GM21447 (cell line): Measurements from ENCODE around the gene RANGRF.

Experiments
- ATAC-seq: cut with Tn5 transposase; IDR thresholded peaks from one replicate; pipeline ENCODE4 v1.9.1; 2021; ENCODE audit not compliant: unreplicated experiment

Gene RANGRF

DNA sequence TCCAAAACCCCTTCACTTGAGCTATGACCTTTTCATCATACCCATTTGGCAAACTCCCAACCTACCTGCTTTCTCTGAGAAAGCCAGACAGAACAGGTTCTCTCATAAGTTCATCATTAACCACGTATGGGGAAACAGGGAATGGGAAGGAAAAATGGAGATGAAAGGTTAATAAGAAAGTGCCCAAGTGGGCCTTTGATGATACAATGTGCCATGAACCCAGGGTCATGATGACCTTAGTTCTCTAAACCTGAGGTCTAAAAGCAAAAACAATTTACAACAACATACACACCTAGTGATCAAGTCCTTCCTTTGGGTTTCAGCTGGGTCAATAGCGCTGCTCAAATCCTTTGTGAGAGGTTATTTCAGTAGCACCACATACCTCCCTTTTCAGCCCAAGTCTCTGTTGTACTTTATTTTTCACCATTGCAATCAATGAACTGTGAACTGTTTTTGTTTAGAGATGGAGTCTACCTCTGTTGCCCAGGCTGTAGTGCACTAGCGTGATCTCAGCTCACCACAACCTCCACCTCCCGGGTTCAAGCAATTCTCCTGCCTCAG is 14.5 kb upstream of the RANGRF start:
- ATAC-seq: no peak

DNA sequence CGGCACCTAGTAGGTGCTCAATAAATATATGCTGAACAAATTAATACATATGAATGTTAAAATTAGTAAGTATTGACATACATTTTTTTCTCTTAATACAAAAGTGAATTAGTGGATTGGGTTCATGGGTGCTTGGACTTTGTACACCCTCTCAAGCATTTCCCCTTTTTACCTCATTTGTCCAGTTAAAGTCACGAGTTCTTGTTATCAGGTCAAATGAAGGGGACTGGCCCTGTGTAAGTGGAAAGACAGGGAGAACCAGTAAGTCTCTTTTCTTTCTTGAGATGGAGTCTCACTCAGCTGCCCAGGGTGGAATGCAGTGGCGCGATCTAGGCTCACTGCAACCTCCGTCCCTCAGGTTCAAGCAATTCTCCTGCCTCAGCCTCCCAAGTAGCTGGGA is 13.7 kb upstream of the RANGRF start:
- ATAC-seq: no peak

DNA sequence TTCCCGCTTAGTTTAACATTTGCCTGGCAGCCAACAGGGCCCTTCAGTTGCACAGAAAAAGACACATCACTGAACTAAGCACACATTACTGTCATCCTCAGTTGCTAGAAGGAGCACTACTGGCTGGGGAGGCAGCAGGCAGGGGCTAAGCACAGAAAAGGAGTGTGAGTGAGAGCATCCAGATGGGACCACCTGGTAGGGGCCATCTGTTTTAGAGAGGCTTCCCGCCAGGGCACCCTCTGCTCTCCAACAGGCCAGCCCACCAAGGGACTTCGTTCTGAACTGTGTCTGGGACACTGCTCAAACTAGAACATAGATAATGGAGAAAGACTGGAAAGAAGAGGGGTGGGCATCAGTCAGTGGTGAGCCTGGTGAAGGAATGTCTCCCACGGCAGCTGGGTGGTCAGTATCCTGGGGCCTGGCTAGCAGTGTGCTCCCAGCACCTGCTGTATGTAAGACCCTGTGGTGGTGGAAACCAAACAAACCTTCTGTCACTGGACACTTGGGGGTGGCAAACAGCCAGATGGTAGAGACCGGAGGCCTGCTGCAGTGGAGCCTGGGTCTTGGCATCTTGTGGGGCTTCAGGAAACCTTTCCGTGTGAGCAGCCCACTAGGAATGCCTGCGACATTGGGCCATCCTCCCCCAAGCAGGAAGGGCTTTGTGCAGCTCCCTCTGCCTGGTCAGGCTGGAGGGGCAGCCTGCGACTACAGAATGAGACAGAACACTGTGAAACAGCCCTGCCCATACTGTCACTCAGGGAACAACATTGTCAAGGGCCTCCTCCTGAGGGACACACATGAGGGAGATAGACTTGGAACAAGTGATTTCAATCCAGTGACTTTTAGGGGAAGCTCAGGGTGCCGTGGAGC is 12.8 kb upstream of the RANGRF start:
- ATAC-seq: no peak

DNA sequence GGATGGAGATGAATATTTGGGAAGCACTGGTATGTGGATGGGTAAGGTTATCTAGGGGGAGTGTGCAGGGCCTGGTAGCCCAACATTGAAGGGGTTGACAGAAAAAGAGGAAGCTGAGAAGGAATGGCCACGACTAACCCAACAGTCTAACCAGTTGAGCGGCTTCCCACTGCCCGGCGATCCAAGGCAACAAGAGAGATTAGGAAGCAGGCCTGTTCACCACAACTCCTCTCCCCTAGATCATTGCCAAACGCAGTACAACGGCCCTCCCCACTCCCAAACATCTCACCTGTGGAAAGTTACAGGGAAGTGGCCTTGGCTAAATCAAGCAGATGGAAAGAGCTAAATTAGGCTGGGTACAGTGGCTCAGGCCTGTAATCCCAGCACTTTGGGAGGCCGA is 11.2 kb upstream of the RANGRF start:
- ATAC-seq: no peak

DNA sequence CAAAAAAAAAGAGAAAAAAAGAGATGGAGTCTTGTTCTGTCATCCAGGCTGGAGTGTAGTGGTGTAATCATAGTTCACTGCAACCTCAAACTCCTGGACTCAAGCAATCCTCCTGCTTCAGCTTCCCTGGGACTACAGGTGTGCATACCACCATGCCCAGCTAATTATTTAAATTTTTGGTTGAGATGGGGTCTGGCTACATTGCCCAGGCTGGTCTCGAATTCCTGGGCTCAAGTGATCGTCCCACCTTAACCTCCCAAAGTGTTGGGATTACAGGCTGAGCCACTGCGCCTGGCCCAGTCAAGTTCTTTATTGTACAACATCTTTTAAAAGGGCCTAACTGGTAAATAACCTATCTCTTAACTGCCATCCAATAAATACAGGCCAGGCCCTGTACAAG is 6.1 kb upstream of the RANGRF start:
- no peak for ATAC-seq

DNA sequence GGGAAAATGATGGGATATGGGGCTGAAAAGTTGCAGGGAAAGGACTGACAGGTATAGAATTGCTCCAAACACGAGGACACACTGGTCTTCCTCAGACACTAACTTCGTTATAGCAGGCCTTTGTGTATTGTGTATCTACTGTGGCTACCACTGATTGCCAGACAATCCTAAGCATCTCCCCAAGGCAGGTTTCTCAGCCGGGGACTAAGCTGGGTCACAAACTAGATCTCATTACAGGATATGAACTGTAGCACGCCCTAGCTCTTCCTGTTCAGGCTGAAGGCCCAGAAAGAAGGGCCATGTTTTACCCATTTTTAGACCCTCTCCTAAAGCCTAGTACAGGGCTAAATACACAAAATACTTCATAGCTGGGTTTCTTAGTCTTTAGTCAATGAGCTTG is 5.1 kb upstream of the RANGRF start:
- ATAC-seq: no peak

DNA sequence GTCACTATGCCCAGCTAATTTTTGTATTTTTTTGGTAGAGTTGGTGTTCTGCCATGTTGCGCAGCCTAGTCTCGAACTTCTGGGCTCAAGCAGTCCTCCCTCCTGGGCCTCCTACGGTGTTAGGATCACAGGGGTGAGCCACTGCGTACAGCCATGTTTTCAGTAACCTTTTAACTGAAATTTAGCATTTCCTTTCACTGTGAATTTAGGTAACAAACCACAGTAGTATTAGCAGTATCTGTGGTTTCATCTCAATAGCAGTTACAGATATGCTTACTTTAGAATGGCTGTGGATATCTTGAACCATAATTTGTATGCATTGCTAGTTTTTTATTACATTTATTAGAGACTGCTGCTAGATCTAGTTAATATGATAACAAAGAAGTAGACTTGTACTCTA is 4.3 kb upstream of the RANGRF start:
- no peak for ATAC-seq

DNA sequence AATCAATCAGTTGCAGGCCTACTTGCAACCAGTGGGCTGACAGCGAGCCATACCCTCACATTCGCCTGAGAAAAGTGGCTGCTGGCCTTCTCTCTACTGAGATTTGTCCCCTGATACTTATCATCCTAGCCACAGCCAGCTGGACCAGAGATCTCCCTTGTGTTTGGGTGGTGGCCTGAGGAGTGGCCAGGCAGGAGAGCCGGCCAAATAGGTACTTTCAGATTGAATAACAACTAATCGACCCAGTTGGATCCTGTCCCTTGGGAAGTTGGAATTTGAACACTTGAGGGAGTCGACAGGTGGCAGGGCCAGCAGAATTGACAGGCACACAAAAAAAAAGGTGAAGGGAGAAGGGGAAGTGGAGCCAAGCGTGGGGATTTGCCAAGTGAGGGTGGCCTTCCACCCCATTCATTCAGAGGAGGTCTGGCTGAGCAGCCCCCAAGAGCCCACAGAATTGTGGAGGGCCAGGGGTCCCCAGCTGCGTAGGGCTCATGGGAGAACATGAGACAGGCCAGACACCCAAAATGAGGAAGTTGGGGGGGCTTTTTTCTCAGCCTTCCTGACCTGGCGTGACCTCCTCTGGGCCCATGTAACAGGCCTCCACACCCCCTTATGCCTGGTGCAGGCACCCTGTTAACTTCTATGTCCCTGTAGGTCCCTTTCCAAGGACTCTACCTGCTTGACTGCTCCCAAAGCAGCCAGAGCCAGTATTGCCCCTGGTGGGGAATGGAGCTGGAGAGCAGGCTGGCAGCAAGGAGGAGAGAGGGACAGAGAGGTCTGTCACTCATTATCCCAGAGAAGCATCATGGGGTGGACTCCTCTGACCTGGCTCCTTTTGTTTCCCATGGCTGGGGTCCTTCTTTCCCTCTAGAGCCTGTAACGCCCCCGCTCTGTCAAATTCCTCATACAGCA is 2.9 kb upstream of the RANGRF start:
- no peak for ATAC-seq

DNA sequence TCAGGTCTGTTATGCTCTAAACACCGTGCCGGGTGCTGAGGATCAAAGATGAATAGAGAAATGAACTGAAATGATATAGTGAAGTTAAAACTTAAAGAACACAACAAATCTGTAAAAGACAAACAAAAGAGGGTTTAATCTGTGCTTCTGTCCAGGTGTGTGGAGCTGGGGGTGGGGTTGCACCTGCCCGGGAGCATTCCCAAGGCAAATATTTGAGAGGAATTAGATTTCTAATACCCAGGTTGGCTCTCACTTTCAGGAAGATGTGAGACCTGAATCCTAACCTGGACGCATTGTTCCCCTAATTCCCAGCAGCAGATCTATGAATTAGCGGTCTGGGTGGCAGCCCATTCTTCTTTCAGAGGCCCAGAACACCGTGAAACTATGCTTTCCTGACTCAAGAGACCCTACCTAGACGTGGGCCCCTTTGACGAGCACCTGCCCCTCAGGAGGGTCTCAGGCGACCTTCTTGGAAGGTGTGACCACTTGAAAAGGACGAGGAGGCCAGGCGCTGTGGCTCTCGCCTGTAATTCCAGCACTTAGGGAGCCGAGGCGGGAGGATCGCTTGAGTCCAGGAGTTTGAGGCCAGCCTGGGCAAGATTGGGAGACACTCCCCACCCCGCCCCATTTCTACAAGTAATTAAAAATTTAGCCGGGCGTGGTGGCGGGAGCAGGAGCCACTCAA is 677 bp upstream of the RANGRF start:
- no peak for ATAC-seq

DNA sequence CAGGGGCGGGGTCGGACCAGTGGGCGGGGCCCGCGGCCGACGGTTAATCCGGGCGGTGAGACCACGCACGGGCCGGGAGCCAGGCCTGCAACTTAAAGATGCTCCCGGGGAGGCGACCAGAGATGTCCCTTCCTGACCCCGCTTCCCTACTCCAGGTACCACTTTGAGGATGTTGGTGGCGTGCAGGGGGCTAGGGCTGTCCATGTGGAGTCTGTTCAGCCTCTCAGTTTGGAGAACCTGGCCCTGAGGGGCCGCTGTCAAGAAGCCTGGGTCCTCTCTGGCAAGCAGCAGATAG is 580 bp downstream of the RANGRF start:
- ATAC-seq: no peak

DNA sequence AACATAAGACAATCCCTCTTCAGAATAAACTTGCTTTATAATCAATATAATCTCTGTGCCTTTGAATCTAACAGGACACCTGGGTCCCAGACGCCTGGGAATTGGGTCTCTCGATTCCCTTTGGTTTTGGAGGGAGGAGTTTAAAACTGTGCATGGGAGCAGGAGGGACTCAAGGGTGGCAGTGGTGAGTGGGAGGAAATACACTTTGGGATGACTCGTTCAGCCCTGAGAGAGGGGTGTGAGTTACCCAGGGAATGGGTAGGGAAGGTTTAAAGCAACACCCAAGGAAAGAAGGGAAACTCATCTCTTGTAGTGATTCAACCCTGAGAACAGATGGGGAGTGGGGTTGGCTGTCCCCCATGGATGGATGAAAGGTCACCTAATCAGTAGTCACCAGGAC is 1.6 kb downstream of the RANGRF start:
- no peak for ATAC-seq

DNA sequence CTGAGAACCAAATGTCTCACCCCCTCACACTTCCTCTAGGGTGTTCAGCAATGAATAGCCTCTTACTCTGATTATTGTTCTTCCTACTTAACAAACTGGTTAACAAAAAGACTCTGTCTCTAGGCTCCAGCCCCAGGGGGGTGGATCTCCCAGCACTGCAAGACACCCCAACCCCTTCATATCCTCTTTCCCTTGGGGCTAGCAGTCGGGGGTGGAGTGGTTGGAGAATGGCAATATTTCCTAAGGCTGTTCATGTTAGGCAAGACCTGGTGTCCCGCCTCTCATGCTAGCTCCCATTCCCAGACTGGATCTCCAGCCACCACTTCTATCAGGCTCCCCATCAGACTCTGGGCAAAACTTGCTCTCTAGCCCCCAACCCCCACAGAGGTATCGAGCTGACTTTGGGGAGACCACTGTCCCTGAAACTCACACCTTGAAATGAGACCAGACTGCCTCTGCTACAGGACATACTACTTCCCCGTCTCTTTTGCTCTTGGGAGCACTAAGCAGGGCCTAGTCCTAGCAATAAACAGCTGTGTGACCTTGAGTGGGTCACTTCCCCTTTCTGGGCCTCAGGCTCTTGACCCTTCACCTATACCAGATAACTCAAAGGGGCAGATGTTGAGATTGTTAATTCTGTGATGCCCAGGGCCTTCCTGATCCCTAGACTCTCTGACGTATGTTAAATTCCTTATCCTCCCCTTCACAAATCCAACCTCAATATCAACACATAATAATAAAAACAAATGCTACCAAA is 4.3 kb downstream of the RANGRF start:
- no peak for ATAC-seq

DNA sequence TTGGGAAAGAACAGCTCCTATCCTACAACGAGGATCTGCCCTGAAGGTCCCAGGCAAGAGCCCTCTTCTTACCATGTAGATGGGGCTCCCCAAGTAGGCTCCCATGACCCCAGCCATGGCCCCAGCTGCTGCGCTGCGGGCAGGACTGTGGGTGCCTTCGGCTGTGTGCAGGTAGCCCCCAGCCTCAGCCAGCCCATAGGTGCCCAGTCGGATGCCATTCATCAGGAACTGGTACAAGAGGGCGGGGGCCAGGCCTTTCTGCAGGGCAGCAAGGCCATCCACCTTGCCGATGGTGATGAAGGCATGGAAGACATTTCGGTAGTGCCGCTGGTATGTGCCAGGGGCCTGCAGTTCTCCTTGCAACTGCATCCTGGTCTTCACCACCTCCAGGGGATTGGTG is 5.9 kb downstream of the RANGRF start:
- no peak for ATAC-seq

DNA sequence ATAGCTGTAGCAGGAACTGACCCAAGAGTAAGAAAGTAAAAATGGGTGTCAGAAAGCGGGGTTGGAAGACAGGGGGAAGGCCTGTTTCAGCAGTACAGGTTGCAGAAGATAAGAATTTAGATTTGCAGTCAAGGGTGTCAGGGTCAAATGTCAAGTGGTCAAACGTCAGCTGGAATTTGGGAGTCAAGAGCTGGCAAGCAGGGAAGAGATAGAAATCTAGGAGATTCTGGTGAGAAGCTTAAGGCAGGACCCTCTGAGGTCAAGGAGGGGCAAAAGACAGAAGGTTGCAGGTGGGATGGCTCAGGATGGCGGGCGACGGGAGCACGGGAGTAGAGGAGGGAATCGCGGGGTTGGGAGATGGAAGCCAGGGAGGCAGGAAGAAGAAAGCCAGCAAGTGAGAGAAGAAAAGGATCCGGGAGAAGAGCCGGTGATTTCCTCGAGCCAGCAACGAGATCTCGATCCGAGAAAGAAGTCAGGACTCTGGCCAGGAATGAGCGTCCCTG is 6.4 kb downstream of the RANGRF start:
- ATAC-seq: no peak

DNA sequence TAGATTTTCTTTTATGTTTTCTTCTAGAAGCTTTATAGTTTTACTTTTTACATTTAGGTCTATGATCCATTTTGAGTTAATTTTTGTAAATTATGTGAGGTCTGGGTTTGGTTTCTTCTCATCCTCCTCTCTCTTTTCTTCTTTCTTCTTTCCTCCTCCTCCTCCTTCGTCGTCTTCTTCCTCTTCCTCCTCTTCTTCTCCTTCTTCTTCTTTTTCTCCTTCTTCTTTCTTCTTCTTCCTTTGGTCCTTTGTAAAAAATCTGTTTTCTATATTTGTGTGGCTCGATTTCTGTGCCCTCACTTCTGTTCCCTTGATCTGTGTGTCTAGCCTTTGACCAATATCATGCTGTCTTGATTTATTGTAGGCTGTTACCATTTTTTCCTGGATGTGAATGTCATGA is 11.8 kb downstream of the RANGRF start:
- no peak for ATAC-seq

DNA sequence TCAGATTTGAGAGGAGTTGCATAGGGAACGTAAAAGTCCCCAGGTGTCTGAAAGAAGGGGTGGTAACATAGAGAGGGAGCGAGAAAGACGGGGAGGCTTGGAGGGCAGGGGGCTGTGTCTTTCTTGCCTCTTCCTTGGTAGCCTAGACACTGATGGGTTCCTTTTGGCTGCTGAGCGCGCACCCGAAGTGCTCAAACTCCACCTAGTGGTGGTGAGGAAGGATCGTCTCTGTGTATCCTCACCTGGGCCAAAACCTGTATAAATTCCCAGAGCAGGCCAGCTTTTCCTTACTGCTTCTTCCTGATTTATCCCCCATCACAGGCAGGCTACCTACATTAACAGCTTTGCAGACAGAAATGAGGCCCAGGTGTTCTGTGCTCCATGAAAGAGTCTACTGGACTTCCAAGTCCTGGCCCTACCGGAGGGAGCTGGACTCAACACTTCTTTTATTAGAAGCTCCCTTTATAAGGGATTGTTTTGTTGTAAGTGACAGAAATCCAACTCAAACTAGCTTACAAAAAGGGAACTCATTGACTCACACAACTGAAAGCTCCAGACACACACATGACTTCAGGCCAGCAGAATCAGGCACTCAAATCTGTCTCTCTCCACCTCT is 12.3 kb downstream of the RANGRF start:
- ATAC-seq: no peak

DNA sequence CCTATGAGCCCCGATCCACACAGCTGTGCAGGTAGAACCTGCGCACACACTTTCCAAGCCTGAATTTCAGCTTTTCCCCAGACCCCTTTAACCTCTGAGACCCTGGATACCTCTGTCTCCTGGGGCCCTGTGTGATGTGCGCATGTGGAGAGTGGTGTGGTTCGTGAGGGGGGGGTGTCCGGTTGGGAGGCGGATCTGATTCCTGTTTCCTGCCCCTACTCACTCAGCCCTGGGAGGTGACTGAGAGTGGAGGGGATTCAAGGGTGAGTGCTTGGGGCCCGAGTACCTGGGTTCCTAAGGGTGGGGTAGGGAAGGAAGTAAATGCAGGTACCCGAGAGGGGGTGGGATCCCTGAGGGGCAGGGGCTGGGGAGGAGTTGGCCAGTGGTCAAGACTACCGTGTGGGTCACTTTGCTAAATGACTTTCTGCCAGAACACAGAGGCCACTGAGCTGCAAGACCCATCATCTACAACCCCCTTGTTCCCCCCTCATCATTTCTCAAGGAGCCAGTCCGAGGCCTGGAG is 22.2 kb downstream of the RANGRF start:
- ATAC-seq: no peak

DNA sequence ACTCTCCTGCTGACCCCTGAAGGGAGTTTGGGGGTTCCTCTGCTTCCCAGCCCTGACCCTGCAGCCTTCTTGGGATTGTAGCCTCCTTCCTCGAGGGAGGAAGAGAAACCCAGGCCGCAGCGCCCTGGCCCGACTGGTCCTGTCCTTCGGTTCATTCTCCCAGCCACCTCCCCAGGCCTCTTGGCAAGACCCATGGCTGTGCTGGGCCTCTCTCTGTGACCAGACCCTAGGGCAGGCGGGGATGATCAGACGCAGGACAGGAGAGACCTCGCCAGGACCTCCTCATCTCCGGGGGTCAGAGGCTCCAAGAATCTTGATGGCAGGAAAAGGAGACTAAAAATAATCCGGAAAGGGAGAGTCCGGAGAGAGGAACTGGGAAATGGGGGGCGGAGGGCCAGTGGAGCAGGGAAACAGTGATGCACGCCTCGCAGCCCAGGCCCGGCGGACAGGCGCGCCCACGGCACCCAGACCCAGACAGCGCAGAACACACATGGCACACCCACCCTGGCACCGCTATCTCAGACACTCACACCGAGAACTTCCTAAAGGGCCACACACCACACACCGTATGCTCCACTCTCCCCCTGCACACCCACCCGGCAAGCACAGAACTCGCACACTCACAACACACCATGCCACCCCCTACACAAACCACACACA is 22.8 kb downstream of the RANGRF start:
- ATAC-seq: no peak

DNA sequence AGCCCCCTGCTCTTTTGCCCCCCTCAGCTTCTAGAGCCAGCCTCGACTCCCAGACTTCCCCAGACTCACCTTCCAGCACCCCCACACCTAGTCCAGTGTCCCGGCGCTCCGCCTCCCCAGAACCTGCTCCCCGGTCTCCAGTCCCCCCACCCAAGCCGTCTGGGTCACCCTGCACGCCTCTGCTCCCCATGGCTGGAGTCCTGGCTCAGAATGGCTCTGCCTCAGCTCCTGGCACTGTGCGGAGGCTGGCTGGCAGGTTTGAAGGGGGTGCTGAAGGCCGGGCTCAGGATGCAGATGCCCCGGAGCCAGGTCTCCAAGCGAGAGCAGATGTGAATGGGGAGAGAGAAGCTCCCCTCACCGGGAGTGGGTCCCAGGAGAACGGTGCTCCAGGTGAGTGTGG is 23.8 kb downstream of the RANGRF start:
- ATAC-seq: no peak
